Measurements from ENCODE around the gene PRUNE2.
"Not testable (repeated sequence)": the region's sequence is repeated elsewhere in the genome, so short reads cannot be mapped to it uniquely, and the experiment has no call there.

PRUNE2 gene, protein sequence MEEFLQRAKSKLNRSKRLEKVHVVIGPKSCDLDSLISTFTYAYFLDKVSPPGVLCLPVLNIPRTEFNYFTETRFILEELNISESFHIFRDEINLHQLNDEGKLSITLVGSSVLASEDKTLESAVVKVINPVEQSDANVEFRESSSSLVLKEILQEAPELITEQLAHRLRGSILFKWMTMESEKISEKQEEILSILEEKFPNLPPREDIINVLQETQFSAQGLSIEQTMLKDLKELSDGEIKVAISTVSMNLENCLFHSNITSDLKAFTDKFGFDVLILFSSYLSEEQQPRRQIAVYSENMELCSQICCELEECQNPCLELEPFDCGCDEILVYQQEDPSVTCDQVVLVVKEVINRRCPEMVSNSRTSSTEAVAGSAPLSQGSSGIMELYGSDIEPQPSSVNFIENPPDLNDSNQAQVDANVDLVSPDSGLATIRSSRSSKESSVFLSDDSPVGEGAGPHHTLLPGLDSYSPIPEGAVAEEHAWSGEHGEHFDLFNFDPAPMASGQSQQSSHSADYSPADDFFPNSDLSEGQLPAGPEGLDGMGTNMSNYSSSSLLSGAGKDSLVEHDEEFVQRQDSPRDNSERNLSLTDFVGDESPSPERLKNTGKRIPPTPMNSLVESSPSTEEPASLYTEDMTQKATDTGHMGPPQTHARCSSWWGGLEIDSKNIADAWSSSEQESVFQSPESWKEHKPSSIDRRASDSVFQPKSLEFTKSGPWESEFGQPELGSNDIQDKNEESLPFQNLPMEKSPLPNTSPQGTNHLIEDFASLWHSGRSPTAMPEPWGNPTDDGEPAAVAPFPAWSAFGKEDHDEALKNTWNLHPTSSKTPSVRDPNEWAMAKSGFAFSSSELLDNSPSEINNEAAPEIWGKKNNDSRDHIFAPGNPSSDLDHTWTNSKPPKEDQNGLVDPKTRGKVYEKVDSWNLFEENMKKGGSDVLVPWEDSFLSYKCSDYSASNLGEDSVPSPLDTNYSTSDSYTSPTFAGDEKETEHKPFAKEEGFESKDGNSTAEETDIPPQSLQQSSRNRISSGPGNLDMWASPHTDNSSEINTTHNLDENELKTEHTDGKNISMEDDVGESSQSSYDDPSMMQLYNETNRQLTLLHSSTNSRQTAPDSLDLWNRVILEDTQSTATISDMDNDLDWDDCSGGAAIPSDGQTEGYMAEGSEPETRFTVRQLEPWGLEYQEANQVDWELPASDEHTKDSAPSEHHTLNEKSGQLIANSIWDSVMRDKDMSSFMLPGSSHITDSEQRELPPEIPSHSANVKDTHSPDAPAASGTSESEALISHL (N-terminal part only)

DNA sequence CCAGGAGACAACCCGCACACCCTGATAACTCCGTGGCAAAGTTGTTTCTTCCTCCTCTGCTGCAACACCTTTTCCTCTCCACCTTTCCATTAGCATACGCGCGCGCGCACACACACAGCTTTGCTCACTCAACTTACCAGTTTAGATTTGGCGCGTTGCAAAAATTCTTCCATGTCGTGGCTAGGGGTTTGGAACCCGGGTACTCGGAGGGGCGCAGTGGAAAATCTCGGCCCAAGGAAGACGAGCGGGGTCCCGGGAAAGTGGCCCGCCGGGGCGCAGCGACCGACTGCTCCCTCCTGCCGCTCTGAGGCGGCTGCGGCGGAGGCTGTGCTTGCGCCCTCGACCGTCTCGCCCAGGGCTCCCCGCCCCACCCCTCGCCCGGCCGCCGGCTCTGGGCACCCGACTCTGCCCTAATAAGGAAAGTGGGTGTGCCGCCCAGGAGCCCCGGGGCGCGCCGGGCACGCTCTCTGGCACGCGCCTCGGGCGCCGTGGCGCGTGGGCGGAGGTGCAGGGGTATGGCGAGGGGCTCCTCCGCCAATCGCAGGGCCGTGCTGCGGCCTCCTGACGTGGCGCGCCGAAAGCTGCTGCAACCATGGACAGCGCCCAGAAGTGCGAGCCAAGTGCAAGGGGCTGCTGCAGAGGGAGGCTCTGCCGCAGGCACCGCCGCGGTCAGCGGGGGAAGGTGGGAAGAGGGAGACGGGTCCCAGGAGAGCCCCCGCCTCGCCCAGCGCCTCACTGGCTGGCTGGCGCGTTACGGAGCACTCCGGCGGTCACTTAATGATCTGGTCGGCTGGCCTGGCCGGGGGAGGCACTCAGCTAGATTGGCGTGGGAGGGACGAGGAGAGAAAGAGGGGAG lies at the start of gene PRUNE2:
Gene PRUNE2 (minus strand): TSS at position 324 of the 856 bp plus-strand sequence. CDS start 151 bp downstream, at position 173.
- DNase-seq, result peak; percentile 39 to 77

DNA sequence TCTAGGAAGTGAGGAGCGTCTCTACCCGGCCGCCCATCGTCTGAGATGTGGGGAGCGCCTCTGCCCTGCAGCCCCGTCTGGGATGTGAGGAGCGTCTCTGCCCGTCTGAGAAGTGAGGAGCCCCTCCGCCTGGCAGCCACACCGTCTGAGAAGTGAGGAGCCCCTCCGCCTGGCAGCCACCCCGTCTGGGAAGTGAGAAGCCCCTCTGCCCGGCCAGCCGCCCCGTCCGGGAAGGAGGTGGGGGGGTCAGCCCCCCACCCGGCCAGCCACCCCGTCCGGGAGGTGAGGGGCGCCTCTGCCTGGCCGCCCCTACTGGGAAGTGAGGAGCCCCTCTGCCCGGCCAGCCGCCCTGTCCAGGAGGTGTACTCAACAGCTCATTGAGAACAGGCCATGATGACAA lies 49.5 kb upstream of the PRUNE2 start:
- DNase-seq, result not testable (repeated sequence)

DNA sequence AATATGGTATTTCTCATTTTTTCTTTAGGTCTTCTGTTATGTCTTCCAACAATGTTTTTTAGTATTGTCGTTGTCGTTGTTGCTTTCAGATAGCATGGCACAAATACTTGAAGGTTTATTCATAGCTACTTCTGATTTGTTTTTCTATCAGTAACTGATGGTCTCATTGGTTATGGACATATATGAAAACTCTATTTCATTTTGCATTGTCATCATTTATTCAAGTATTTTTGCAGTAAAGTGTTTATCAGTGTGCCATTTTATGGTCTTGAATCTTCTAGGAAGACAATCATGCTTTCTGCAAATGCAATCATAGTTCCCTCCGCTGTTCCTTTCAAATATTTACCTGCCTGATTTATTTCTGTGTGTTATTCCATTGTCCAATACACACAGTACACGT lies 44.0 kb upstream of the PRUNE2 start:
- no peak for DNase-seq

DNA sequence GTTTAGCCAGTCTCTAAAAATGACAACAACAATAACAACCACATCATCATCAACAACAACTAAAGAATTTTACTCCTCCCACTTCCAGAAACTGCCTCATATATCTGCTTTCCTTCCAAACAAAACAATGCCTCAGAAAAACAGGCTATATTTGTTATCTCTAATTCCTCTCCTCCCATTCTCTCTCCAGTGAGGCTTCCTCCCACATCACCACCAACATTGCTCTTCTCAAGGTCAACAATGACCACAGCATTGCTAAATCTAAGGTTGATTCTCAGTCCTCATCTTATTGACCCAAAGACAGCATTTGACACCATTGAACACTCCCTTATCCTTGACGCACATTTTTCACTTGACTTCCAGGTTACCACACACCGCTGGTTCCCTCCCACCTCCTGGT lies 38.1 kb upstream of the PRUNE2 start:
- DNase-seq, result no peak

DNA sequence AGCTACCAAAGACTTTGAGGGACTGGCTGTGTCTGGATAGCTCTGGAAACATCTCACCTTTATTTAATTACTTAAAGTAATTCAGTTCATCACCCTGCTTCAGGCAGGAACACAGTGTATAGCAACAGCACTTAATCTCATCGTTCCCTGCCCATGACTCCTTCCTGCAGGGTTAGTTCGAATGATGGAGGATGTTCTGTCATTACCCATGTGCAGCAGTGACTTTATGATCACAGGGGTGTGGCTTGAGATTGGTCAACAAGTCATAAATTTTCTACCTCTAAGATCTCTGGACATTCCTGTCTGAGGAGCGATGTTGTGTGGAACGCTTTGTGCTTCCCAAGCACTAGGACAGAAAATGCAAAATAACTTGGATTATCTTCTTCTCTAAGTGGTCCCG lies 37.1 kb upstream of the PRUNE2 start:
- DNase-seq, result no peak

DNA sequence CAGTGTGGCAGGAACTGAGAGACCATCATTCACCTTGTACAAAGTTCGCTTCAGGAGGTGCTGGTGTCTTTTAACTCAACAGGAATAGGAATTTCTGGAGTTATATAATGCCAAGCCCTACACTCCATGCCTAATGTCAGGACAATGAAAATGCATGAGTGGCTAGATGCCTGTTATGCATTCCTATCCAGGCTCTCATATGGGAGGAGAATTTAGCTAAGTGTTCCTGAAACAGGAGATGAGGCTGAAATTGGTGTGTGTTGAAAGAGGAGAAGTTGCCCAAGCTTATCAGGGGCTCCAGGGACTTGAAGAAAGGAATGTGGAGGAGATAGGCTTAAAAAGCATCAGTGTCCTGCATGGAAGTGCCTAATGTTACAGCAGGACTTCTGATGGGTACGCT lies 26.8 kb upstream of the PRUNE2 start:
- DNase-seq, result no peak

DNA sequence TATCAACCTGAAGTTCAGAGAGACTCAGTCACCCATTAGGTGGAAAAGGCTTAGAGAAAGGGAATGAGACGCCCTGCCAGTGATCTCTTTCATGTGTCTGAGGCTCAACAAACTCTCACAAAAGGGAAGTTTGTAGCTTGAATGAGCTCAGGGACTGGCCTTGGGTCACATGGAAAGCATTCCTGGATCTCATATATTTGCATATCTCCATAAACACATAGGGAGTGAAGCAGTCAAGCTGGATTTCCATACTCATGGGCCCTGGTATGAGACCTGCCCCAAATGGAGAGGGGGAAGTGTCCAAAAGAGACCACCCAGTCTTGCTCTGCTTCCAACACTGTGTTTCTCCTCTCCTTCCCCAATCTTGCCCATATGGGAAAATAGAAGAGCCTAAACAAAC lies 26.4 kb upstream of the PRUNE2 start:
- no peak for DNase-seq

DNA sequence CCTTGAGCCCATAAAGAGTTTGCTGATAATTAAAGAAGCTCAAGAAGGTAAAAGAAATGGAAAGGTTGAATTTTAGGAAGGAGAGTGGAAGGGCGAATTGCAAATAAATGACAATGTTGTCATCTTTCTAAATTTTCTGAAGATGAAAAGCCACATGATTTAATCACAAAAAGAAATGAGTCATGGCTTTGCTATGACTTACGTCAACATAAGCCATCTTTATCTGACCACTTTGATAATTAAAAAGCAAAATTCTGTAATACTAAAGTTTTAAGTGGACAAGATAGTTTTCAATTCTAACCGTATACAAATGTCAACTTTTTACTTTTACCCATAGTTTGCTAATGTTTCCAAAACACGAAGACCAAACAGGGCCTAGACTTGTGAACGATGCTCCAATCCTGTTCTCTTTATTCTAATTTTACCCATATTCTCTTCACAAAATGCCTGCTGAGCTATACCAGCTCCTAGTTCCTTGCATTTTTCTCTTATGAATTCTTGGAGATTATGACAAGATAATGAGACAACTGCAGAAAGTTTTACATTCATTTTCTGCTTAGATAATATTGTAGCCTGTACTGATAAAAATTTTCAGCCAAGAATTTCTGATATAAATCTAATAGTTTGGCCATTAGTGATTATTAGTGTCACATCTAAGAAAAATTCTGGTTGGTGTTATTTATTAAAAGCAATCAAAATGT lies 21.8 kb upstream of the PRUNE2 start:
- DNase-seq, result no peak

DNA sequence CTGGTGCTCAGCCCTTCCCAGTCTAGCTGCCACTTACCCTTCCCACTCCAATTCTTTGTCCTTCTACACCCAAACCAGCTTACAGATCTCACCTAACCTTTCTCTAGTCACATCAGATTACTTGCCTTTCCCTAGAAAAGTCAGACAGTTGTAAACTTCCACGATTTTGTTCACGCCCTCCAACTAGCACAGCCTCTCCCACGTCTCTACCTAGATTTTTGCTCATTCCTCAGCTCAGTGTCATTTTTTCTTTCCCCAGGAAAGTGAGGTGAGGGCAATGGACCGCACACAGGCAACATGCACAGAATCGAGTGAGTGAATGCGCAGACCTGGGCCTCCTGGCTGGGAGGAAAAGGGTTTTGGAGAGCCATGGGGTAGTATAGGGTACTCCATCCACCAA lies 20.9 kb upstream of the PRUNE2 start:
- no peak for DNase-seq

DNA sequence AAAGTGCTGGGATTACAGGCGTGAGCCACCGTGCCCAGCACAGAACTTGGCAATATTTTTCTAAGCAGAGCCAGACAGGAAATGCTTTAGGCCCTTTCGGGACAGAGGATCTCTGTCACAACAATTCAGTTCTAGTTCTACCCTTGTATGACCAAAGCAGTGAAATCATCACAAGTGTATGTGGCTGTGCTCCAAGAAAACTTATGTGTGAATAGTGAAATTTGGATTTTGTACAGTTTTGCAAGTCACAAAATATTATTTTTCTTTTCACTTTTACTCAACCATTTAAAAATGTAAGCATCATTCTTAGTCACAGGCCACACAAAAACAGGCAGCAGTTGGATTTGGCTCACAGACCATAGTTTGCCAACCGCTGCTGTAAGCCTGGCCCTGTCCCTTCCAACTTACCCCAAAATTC lies 20.4 kb upstream of the PRUNE2 start:
- DNase-seq, result no peak

DNA sequence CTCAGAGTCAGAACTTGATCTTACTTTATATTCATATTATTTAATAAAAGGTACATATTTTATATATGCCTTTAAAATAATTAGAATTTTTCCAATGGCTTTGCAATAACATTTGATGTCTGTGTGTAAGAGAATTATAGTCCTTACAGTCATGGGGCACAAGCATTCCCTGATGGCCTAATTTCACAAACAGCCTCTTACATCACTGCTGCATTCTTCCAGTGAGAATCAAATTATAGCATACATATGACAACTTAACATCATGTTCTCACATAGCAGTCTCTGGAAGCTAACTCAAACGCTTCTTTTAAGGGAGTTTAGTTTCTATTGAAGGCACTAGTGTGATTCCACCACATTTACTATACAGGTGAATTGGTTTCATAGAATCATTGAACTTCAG lies 15.3 kb upstream of the PRUNE2 start:
- no peak for DNase-seq

DNA sequence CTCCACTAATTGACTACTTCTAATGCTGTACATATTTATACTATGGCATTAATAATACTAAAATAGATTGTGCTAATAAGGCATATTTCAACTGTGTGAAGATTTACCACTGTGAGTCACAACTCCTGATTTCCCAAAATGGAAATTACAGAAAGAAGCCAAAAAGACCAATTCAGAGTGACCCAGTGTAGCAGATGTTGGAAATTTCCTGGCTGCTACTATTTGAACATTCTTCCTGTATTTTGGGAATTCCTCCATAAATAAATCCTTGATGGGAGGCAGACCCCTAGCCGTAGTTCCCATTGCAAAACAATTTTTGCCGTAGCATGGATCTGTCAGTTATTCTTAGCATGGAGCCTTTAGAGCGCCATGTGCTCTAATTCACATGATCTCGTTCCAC lies 11.4 kb upstream of the PRUNE2 start:
- no peak for DNase-seq

DNA sequence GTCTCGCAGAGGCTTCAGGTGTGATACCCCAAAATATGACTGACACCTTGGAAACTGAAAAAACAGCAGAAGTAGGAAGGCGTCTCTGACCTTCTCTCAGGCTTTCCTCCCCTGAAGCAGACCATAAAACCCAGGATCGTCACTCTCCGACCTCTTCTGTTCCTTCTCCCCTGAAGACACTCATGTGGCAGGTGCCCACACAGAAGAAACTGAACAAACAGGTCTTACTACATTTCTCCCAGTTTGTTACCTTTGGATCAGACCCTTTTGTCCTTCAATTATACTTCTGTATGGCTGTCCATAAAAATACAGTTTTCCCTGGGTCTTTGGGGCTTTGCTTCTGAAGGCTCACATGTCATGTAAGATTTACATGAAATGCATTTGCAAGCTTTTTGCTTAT lies 10.3 kb upstream of the PRUNE2 start:
- no peak for DNase-seq

DNA sequence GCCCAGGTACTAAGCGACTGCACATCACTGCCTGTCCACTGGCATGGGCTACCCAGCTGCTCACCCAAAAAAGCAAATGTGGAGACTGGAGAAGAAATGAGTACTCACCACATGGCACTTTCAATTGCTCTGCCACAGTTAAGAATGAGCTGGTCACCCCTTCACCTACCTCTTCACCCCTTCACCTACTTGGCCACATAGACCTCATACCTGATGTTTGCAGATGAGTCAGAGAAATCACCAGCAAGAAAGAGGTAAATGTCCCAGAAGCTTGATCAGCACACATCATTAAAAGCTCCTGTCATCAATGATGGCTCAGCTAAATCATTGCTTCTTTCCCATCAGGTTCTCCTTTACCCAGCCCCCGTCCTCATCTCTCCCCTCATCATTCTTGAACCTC lies 7.6 kb upstream of the PRUNE2 start:
- DNase-seq, result no peak

DNA sequence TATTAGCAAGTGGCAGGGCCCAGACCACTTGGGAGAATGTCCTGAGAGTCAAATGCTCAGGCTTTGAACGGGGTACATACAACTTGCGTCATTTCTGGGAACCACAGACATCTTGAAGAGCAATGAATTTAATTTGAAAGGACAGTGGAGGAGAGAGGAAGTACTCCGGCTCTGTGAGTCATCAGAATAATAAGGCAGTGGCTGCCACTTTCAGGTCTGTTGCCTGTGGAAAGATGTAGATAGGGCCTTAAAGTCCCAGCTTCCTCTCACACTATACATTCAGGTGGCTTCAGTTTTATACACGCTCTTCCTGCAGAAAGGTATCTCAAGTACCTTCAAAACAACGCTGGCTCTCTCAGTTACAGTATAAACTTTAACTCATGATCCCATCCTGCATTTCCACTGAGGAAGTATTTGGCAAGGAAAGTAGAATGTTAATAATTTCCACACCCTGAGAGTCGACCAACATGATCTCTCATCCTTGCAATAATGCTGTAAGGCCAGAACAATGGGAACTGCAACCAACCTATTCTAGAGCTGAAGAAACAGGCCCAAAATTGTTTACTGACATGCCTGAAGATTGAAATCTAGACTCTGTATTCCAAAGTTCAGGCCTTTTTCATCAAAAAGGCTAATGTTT lies 6.8 kb upstream of the PRUNE2 start:
- peak in 1 of 2 experiments; percentile 21 for DNase-seq

DNA sequence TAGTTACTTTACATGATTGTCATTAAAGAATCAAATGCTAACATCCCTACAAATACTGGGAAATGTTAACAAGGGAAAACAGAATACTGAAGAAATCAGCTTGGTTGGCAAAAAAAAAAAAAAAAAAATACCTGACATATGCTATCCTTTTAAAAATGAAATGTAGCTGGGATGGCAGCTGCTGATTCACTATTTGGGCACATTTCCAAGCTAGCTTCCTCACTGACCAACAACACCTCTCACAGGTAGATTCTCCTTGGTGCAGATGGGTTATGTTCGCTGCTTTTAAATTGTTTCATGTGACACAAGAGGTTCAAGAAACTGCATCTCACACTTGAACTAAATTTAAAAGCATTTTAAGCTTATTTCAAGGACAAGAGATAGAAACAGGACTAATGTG lies 6.1 kb upstream of the PRUNE2 start:
- no peak for DNase-seq

DNA sequence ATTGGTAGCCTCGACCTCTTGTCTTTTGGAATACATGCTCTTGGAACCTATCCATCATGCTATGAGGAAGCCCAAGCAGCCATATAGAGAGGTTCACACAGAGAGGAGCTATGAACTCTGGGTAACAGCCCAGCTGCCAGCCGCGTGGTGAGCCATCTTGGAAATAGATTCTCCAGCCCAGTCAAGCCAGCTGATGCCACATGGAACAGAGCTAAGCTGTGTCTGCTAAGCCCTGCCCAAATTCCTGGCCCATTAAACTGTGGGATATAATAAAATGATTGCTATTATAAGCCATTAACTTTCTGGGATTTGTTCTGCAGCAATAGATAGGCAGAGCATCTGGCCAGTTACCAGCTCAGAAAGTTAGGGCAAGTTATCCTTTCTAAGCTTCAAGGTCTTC lies 4.9 kb upstream of the PRUNE2 start:
- DNase-seq, result no peak

DNA sequence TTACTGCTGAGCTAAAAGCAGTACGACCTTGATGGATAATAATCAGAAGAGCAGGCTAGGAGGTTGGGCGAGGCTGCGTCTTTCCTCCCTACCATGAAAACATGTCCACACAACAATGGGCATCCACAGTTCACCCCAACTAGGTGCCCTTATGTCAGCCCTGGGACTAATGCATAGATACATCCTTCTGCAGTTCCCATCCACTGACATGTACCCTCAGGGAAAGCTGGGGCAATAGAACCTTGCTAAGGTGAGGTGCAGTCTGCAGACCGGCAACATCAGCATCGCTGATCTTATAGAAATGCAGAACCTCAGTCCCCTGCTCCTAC lies 697 bp upstream of the PRUNE2 start:
- peak in 1 of 2 experiments; percentile 39 for DNase-seq

DNA sequence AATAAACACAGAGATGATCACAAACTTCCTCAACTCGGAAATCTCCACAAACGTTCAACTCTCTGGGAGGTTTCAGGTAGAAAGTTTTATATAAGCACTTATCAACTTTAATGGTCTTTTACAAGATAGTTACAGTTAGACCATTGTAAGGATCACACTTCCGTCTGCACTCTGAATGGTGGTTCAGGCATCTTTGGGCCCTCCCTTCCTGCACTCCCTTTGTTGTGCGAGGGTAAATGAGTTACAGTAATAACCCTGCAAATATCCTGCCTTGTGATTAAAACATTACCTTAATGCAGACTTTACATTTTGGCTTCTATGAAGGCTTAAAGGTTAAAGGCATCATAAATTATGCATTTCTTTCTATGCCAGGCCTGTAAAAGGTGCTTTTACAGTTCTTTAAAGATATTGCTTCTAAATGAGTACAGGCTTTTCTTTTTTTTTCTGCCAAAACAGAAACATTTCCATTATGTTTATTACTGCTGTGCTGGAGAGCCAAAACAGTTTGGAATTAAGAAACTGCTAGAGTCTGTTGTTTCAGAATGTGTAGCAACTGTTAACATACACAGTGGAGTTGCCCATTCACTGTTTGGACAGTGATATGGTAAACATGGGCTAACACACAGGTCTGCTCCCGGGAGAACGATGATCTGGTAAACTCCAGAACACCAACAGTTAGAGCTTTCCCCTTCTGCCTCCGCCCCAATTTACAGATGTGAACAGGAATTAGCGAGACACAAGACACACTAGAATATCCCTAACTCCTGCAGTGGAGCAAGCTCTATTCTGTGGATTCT lies 1.1 kb downstream of the PRUNE2 start:
- DNase-seq, result peak; percentile 17 to 19

DNA sequence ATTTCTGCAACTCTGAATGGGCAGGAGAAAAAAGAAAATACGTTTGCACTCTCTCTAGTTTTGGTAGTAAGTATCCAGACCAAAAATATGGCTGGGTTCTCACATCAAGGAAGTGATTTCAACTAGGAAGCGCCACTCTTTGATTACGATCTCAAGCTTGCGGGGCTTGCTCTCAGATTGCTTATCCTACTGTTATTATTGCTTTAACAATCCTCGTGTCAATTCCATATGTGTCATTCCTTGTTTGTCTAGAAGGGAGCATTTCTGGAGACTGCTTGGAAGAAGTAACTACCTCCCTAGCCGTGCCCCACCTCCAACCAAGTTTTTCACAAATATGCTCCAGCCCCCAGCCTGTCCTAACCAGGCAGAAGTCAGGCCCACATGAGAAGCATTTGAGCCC lies 3.5 kb downstream of the PRUNE2 start:
- DNase-seq, result no peak
